HG02798 (cell line): ENCODE measurements around the gene ELAPOR2.
"Not testable (repeated sequence)": the region's sequence is repeated elsewhere in the genome, so short reads cannot be mapped to it uniquely, and the experiment has no call there.

ENCODE experiments used
- ATAC-seq: cut with Tn5 transposase; IDR thresholded peaks from one replicate; pipeline ENCODE4 v1.9.1; 2021; ENCODE audit warnings: mild to moderate bottlenecking; ENCODE audit not compliant: unreplicated experiment, poor library complexity

Gene ELAPOR2

GRCh38 chr7:87044713-87045112 is 14.7 kb downstream of the ELAPOR2 start:
- not testable (repeated sequence) for ATAC-seq

GRCh38 chr7:87041586-87041985 is 17.9 kb downstream of the ELAPOR2 start:
- not testable (repeated sequence) for ATAC-seq

GRCh38 chr7:87039691-87040299 is 19.7 kb downstream of the ELAPOR2 start:
- ATAC-seq = not testable (repeated sequence)

GRCh38 chr7:87038993-87039690 is 20.3 kb downstream of the ELAPOR2 start:
- no peak for ATAC-seq

- ATAC-seq = no peak
Measured at GRCh38 chr7:87036985-87037384, 22.5 kb downstream of the ELAPOR2 start.

- no peak for ATAC-seq
Measured at GRCh38 chr7:87032604-87033339, 26.7 kb downstream of the ELAPOR2 start.

GRCh38 chr7:87029078-87029477 is 30.4 kb downstream of the ELAPOR2 start:
- no peak for ATAC-seq

GRCh38 chr7:87028636-87029035 is 30.8 kb downstream of the ELAPOR2 start:
- no peak for ATAC-seq

- peak; percentile 91 for ATAC-seq
Measured at GRCh38 chr7:87027900-87028299, 31.6 kb downstream of the ELAPOR2 start.

GRCh38 chr7:87021285-87021684 is 38.2 kb downstream of the ELAPOR2 start:
- ATAC-seq = no peak

GRCh38 chr7:87016606-87017005 is 42.8 kb downstream of the ELAPOR2 start:
- ATAC-seq = no peak

GRCh38 chr7:87013840-87014190 is 45.6 kb downstream of the ELAPOR2 start:
- ATAC-seq = no peak

GRCh38 chr7:87013136-87013839 is 46.2 kb downstream of the ELAPOR2 start:
- ATAC-seq = no peak
